ENCODE results near the gene RRP7A. TPM values are rescaled to one million over a fixed set of nuclear protein-coding genes. Genes with fewer than 3 reads are reported as not detected.
A peak's percentile ranks its signal among the peaks of the same experiment; 100 is the strongest.
"Not testable (repeated sequence)": the region's sequence is repeated elsewhere in the genome, so short reads cannot be mapped to it uniquely, and the experiment has no call there.

Gene RRP7A
- total RNA-seq, 4 donors from 2014 or later = 9.7 to 38.6 (median 28.6) TPM

DNA sequence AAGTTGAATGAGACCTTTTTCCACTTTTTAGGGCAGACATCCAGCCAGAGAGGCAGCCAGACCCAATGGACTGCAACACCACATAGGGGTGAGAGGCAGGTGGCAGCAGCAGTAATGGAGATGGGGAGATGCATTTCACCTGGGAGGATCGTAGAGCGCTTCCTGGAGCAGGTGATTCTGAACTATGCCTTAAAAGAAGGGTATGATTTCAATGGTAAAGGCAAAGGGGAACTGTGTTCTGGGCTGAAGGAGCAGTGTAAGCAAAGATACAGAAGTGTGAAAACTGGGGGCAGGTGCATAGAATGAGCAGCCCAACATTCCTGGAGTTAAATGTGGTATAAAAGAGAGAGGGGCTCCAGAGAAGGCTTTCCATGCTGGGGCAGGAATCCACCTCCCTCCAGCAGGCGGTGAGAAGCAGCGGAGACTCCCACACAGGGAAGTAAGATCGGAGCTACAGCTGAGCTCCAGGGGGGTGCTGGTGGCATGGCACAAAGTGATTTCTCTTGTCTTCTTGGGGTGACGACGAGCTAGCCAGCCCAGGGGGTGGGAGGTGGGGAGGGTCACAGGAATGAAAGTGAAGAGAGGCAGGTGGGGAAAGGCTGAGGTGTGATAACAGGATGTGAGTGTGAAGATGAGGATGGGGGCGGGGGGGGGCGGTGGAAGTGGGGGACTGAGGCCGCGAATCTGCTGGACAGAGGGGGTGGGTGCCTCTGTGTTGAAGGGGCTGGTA is 29.9 kb upstream of the RRP7A start:
- H3K4me3 ChIP-seq = no peak overlapping the region
- H3K4me1 ChIP-seq = peaks cover 0 to 3% of the 10 kb centered on the region in 2 donors
- no peaks in the 10 kb centered on the region for H3K36me3 ChIP-seq
- no peak for TF ChIP-seq POLR2A (IDR thresholded peaks at IDR 0.05)
- TF ChIP-seq, protein P1, sequence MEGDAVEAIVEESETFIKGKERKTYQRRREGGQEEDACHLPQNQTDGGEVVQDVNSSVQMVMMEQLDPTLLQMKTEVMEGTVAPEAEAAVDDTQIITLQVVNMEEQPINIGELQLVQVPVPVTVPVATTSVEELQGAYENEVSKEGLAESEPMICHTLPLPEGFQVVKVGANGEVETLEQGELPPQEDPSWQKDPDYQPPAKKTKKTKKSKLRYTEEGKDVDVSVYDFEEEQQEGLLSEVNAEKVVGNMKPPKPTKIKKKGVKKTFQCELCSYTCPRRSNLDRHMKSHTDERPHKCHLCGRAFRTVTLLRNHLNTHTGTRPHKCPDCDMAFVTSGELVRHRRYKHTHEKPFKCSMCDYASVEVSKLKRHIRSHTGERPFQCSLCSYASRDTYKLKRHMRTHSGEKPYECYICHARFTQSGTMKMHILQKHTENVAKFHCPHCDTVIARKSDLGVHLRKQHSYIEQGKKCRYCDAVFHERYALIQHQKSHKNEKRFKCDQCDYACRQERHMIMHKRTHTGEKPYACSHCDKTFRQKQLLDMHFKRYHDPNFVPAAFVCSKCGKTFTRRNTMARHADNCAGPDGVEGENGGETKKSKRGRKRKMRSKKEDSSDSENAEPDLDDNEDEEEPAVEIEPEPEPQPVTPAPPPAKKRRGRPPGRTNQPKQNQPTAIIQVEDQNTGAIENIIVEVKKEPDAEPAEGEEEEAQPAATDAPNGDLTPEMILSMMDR (IDR thresholded peaks at IDR 0.05) = no peak
- intact Hi-C loops (cut with DNase I; ENCODE audit: low total_unique reads) = no loop called here
- no peak for DNase-seq
- H3K27me3 ChIP-seq = no peaks in the 10 kb centered on the region
- H3K9me3 ChIP-seq = no peaks in the 10 kb centered on the region
- H3K27ac ChIP-seq = no peak overlapping the region

DNA sequence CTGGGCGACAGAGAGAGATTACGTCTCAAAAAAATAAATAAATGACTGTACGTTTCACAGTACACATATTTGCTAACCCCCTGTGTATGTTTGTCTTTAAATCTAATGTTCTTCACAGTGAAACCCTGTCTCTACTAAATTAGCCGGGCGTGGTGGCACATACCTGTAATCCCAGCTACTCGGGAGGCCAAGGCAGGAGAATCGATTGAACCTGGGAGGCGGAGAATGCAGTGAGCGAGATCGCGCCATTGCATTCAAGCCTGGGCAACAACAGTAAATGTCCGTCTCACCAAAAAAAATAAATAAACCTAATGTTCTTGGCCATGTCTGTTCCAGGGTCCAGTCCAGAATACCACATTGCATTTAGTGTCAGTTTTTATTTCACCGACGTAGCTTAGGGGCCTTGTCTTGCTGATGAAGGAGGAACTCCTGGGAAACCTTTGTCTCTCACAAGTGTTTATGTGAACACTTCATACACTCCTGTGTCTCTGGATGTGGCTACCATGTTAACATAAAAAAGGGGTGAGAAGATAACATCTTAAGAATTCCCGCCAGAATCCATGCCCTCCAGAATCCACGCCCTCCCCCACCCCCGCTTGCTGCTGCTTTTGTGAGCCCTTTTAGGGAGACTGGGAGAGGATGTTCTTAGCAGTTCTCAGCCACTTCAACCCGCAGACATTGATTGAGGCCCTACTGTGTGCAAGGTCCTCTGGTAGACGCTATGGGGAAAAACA is 29.2 kb upstream of the RRP7A start:
- H3K4me3 ChIP-seq = no peak overlapping the region
- intact Hi-C loops (cut with DNase I; ENCODE audit: low total_unique reads) = no loop called here
- no peak overlapping the region for H3K27ac ChIP-seq
- H3K27me3 ChIP-seq = no peaks in the 10 kb centered on the region
- H3K36me3 ChIP-seq = no peaks in the 10 kb centered on the region
- H3K9me3 ChIP-seq = no peaks in the 10 kb centered on the region
- DNase-seq = no peak
- H3K4me1 ChIP-seq = no peaks in the 10 kb centered on the region
- TF ChIP-seq, protein P1 (IDR thresholded peaks at IDR 0.05) = no peak
- no peak for TF ChIP-seq POLR2A (IDR thresholded peaks at IDR 0.05)

DNA sequence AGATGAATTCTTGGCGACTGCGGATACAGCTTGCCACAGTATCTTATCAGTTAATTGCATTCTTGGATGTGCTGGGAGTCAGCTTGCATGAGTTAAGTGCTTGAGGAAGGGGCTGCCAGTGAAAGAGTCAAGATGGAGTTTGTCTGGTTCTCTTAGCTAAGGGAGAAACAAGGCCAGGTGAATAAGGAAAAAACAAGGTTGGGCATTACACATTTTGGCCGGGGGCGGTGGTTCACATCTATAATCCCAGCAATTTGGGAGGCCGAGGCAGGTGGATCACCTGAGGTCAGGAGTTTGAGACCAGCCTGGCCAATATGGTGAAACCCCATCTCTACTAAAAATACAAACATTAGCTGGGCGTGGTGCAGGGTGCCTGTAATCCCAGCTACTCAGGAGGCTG is 28.5 kb upstream of the RRP7A start:
- DNase-seq; H3K27me3 ChIP-seq; H3K9me3 ChIP-seq; H3K27ac ChIP-seq; H3K4me3 ChIP-seq; intact Hi-C loops (cut with DNase I; ENCODE audit: low total_unique reads); H3K36me3 ChIP-seq; H3K4me1 ChIP-seq: not testable (repeated sequence)

DNA sequence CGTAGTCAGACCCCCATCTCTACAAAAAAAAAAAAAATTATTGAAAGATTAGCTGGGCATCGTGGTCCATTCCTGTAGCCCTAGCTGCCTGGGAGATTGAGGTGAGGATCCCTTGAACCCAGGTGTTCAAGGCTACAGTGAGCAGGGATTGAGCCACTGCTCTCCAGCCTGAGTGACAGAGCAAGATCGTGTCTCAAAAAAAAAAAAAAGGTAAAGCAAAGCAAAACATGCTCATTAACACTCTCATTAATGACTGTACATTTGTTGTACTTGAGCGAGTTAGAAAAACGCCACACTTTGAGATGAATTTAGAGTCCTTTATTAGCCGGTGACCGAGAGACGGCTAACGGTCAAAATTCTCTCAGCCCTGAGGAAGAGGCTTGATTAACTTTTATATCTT is 28.0 kb upstream of the RRP7A start:
- intact Hi-C loops (cut with DNase I; ENCODE audit: low total_unique reads) = no loop called here
- Histone ChIP-seq H3K36me3 (no peaks in the 10 kb centered on the region), H3K4me3 (no peak overlapping the region), H3K27ac (no peak overlapping the region), H3K4me1 (no peaks in the 10 kb centered on the region), H3K27me3 (no peaks in the 10 kb centered on the region), H3K9me3 (no peaks in the 10 kb centered on the region)
- DNase-seq = no peak
- TF ChIP-seq, protein P1 (IDR thresholded peaks at IDR 0.05) = no peak

DNA sequence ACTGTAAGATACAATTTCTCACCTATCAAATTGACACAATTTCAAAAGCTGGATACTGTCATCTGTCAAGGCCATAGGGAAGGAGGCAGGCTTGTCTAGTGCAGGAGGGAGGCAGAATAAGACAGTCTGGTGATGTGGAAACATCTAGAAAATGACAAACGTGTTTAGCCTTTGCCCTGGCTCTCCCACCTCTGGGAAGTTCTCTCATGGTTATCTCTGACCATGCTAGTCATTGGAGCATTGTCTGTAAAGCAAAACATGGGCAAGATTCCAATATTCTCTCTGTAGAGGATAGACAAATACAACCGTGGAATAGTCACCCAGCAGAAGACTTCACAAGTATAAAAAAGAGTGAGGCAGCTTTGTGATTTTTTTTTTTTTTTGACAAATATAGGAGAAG is 25.1 kb upstream of the RRP7A start:
- TF ChIP-seq, protein P1 (IDR thresholded peaks at IDR 0.05) = no peak
- no peak for TF ChIP-seq POLR2A (IDR thresholded peaks at IDR 0.05)
- intact Hi-C loops (cut with DNase I; ENCODE audit: low total_unique reads) = no loop called here
- Histone ChIP-seq H3K4me3 (no peak overlapping the region), H3K9me3 (no peaks in the 10 kb centered on the region), H3K36me3 (no peaks in the 10 kb centered on the region), H3K27ac (no peak overlapping the region), H3K4me1 (no peaks in the 10 kb centered on the region), H3K27me3 (no peaks in the 10 kb centered on the region)
- no peak for DNase-seq

DNA sequence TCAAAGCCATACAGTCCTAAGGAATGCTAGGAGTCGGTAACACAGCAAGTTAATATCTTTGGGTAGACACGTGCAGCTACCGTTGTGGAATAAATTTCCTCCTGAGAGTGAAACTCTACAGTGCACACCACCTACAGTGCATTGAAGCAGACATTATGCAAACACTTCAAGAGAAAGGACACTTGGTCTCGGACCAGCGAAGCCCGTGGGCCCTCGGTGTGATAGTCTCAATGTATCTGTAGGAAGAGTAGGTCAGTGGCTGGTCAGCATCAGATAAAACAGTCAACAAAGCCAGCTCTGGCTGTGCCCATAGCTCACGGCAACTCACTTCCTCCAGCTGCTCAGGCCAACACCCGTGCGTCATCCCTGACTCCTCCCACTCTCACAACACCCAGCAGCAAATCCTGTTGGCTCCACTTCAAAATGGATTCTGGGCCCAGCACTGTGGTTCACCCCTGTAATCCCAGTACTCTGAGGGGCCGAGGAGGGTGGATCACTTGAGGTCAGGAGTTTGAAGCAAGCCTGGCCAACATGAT is 19.7 kb upstream of the RRP7A start:
- H3K4me1 ChIP-seq; H3K4me3 ChIP-seq; DNase-seq; H3K27me3 ChIP-seq; H3K36me3 ChIP-seq; intact Hi-C loops (cut with DNase I; ENCODE audit: low total_unique reads); H3K9me3 ChIP-seq: not testable (repeated sequence)
- peak overlapping the region; percentile 49 to 55 for H3K27ac ChIP-seq

DNA sequence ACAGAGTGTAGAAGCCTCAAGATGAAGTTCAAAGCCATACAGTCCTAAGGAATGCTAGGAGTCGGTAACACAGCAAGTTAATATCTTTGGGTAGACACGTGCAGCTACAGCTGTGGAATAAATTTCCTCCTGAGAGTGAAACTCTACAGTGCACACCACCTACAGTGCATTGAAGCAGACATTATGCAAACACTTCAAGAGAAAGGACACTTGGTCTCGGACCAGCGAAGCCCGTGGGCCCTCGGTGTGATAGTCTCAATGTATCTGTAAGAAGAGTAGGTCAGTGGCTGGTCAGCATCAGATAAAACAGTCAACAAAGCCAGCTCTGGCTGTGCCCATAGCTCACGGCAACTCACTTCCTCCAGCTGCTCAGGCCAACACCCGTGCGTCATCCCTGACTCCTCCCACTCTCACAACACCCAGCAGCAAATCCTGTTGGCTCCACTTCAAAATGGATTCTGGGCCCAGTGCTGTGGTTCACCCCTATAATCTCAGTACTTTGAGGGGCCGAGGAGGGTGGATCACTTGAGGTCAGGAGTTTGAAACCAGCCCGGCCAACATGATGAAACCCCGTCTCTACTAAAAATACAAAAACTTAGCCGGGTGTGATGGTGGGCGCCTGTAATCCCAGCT is 17.7 kb upstream of the RRP7A start:
- H3K27ac ChIP-seq = peak overlapping the region; percentile 40 to 62
- H3K27me3 ChIP-seq; DNase-seq; H3K4me1 ChIP-seq; H3K9me3 ChIP-seq; H3K4me3 ChIP-seq; intact Hi-C loops (cut with DNase I; ENCODE audit: low total_unique reads); H3K36me3 ChIP-seq: not testable (repeated sequence)

DNA sequence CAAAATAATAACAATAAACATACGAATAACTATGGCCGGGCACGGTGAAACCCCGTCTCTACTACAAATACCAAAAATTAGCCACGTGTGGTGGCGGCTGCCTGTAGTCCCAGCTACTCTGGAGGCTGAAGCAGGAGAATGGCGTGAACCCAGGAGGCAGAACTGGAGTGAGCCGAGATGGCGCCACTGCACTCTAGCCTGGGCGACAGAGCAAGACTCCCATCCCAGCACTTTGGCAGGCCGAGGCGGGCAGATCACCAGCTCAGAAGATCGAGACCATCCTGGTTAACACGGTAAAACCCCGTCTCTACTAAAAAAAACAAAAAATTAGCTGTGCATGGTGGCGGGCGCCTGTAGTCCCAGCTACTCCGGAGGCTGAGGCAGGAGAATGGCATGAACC is 17.0 kb upstream of the RRP7A start:
- intact Hi-C loops (cut with DNase I; ENCODE audit: low total_unique reads); H3K4me3 ChIP-seq; H3K9me3 ChIP-seq; H3K4me1 ChIP-seq; H3K27me3 ChIP-seq; DNase-seq; H3K36me3 ChIP-seq: not testable (repeated sequence)
- H3K27ac ChIP-seq = peak overlapping the region; percentile 40 to 62

Data from uterus (tissue), 4 donors.